Measurements from ENCODE around the gene DNAH1. TPM values are rescaled to one million over a fixed set of nuclear protein-coding genes. Genes with fewer than 3 reads are reported as not detected.
"Not testable (repeated sequence)": the region's sequence is repeated elsewhere in the genome, so short reads cannot be mapped to it uniquely, and the experiment has no call there.

The DNAH1 gene
- total RNA-seq: 9.6 TPM

GRCh38 chr3:52315977-52316764 lies at the start of gene DNAH1:
Gene DNAH1, plus strand, starts transcription at chr3:52316319. Its CDS starts 6,124 bp downstream, at chr3:52322443.
- no peak for DNase-seq (ENCODE audit: low spot score)
- ATAC-seq: no peak

DNA sequence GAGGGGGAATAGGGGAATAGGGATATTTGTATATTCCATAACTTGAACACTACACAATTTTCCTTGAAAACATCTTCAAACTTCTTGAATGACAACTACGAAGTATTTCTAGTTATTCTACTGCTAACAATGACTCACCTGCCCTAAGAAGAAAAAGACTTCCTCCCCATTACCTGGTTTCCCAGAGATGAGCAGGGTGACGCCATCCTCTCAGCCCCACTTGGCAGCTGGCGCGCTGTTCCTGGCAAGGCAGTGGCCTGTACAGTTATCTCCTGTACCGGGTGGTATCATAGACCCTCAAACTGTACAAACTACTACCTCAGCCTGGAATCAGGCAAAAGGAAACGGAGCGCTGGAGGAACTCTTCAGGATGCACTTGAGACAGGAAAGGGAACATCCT lies 48.1 kb upstream of the DNAH1 start:
- ATAC-seq (no peak), DNase-seq (ENCODE audit: low spot score) (no peak)

DNA sequence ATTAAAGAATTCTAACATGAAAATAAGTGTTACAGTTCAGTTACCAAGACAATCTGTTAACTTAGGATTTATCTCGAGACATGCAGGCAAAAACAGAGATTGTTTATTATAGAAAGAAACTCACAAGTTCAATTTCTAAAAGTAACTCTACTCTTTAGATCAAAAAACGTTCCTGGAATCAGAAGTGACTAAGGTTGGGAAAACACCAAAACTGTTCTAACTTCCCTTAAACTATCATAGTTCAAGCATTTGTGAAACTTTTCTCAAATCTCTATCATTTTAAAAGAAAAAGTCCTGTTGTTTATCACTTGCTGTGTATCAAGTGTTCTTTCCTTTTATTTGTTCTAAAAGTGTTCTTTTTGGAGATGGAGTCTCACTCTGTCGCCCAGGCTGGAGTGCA lies 46.3 kb upstream of the DNAH1 start:
- no peak for ATAC-seq
- no peak for DNase-seq (ENCODE audit: low spot score)

DNA sequence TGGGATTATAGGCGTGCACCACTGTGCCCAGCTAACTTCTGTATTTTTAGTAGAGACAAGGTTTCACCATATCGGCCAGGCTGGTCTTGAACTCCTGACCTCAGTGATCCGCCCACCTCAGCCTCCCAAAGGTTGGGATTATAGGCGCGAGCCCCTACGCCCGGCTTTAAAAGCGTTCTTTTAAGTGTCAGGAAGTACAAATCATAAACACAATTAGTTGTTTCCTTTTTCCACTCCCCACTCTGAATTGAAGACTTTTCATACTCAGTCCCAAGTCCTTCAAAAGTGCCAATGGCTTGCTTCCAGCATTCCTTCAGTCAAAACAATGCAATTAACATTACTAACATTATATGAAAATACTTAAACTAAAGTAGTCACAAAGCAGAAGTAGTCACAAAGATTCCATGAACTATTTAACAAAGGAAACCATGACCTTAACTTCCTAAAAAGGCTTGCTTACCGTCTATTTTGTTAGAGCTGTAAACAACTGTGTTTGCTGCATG lies 45.8 kb upstream of the DNAH1 start:
- DNase-seq (ENCODE audit: low spot score) (no peak), ATAC-seq (peak; percentile 33)

DNA sequence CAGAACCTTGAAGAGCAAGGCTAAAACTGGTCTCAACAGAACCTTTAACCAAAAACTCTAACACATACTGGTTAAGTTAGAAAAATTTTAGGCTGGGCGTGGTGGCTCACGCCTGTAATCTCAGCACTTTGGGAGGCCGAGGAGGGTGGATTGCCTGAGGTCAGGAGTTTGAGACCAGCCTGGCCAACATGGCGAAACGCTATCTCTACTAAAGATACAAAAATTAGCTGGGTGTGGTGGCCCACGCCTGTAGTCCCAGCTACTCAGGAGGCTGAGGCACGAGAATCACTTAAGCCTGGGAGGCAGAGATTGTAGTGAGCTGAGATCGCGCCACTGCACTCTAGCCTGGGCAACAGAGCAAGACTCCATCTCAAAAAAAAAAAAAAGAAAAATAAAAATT lies 43.9 kb upstream of the DNAH1 start:
- not testable (repeated sequence) for DNase-seq (ENCODE audit: low spot score); ATAC-seq

DNA sequence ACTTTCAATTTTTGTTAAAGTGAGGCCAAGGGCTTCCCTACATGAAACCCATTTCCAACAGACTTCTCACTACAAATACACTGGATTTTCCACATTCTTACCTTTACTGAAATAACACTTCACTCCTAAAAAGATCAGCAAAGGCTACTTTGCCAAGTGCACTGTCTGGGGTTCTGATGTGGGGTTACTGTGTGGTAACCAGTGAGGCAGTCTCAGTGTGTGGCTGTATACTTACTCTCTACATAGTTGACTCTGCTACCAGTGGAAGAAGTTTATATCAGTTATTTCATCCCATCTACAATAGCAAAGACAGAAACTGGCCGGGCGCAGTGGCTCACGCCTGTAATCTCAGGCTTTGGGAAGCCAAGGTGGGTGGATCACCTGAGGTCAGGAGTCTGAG lies 43.3 kb upstream of the DNAH1 start:
- ATAC-seq: no peak
- no peak for DNase-seq (ENCODE audit: low spot score)

GRCh38 chr3:52274781-52275180 lies 41.3 kb upstream of the DNAH1 start:
- not testable (repeated sequence) for ATAC-seq
- peak; percentile 43 for DNase-seq (ENCODE audit: low spot score)

- ATAC-seq: peak; percentile 58
Measured at GRCh38 chr3:52277071-52277964, 38.8 kb upstream of the DNAH1 start.

DNA sequence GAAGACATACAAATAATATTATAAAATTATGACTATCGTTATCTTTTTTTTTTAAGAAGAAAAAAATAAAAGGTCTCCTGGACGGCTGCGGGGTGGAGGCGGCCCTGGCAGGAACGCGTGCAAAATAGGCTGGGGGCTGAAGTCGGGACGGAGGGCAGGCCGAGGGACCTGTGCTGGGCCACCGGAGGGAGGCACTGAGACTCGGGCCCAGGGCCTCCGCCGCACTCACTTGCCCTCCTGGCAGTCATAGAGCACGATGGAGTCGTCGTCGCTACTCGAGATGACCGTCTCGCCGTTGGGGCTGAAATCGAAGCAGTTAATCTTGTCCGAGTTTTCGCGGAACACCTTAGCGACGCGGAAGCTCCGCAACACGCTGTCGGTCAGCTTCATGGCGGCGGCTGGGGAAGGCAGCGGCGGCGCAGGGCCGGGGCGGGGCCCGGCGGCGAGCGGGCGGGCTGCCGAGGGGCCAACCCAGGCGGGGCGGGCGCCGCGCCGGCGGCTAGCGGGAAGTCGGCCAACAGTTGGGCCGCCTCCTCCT lies 38.1 kb upstream of the DNAH1 start:
- DNase-seq (ENCODE audit: low spot score) (no peak), ATAC-seq (peak; percentile 79)

More at GRCh38 chr3:52277071-52277964, 38.8 kb upstream of the DNAH1 start:
- DNase-seq (ENCODE audit: low spot score): peak; percentile 84

DNA sequence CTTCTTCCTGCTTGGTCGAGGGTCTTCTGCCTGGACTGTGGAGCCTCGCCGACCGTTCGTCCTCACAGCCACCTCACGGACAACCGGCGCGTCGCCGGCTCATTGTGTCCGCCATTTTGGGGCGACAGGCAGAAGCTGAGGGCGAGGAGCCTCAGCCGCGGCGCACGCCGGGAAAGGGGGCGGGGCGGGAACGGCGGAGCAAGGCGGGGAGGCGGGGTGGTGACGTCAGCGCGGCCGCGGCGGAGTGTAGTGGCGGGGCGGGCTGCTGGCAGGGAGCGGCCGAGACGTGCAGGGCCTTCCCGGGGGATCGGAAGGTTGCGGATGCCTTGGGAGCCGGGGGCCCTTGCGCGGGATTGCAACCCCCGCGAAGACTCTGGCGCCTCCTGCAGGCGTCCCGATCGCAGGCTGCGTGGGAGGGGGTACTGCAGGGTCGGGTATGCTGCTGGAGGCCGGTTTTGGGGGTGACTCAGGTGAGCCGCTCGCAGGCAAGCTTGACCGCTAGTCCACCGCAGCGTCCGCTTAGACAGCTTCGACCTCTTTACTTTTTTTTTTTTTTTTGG lies 37.5 kb upstream of the DNAH1 start, which contains the start of gene WDR82:
WDR82 (minus strand) TSS at position 140 of the 560 bp plus-strand sequence. CDS start 288 bp downstream, outside the sequence.
- ATAC-seq (peak; percentile 90), DNase-seq (ENCODE audit: low spot score) (peak; percentile 98)

- DNase-seq (ENCODE audit: low spot score): no peak
- ATAC-seq: no peak
Measured at GRCh38 chr3:52279596-52279995, 36.5 kb upstream of the DNAH1 start.

DNA sequence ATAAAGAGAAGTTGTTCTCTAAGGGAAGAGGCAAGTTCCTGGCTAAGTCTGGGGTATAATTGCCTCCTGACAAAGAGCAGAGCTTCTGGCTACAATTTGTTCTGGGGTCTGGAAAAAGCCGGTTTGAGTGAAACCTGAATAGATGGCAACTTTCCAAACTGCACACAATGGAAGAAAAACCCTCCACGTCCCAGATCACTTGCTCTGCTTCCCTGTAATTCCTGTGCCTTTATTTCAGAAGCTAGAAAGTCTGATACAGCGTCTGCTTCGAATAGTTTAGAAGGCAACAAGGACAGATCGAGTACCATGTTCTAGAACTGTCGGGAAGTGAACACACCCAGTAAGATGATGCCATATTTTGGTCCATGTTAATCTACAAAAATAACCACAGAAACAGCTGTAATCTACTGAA lies 36.1 kb upstream of the DNAH1 start:
- ATAC-seq (no peak), DNase-seq (ENCODE audit: low spot score) (no peak)

DNA sequence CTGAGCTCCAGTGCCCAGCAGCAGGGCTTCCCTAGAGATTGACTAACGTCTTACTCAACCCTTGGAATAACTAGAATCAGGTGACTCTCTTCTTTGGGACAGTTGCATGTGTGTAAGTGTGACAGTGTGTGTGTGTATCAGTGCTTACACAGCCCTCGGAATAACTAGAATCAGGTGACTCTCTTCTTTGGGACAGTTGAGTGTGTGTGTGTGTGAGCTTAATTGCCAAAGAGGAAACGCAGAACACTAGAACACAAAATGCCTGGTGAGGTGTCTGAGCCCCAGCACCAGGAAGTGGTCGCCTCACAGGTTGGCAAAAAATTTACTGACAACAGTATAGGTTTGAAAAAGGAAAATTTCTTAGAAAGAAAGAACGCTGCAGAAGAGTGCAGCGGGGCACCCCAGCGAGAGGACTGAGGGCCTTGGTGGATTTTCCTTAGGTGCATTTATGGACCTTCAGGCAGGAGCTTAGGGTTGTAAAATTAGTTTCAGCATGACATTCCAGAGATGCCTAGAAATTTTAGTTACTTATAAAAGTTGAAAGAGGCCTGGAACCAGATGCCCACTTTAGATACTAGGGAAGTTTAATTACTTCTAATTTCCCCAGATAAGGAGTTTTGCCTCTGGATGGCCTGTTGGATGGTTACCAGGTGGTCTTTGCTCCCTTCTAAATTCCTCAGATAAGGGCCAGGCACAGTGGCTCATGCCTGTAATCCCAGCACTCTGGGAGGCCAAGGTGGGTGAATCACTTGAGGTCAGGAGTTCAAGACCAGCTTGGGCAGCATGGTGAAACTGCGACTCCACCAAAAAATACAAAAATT lies 33.9 kb upstream of the DNAH1 start:
- ATAC-seq (no peak), DNase-seq (ENCODE audit: low spot score) (no peak)

DNA sequence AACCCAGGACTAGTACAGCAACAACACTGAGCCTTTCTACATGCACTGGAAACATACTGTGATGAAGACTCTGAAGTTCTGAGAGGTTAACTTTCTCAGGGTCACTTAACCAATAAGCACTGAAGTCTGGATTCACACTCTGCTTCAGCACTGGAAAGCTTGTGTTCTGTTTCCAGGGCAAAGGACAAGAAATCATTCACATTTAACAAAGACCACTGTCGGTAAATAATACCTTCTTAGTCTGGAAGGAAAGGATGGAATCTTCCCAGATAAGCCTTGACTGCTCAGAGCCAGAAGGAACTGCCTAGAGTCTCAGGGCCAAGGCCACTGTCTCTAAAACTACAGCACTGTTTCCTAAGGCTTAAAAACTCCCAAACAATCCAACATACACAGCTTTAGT lies 32.8 kb upstream of the DNAH1 start:
- DNase-seq (ENCODE audit: low spot score): no peak
- no peak for ATAC-seq

- peak; percentile 42 for DNase-seq (ENCODE audit: low spot score)
- ATAC-seq: not testable (repeated sequence)
Measured at GRCh38 chr3:52284051-52284450, 32.1 kb upstream of the DNAH1 start.

GRCh38 chr3:52286777-52287110 lies 29.4 kb upstream of the DNAH1 start:
- ATAC-seq (peak; percentile 35), DNase-seq (ENCODE audit: low spot score) (peak; percentile 86)

DNA sequence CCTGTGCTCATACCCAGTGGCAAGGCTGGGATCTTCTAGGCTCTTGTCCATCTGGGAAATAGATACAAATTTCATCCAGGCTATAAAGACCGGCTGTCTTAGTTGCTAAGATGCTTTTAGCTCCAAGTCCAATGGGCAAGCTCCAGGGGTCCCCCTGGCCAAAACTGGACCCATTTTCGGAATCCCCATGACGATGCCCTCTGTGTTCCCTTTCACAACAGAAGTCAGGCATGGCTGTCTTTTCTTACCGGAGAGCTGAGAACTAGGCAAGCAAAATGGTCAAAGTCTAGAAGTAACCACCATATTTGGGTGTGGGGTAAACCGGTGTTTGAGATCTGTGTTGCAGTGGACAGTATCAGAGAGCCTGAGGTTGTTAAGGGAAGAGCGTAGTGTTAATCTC lies 27.4 kb upstream of the DNAH1 start:
- no peak for DNase-seq (ENCODE audit: low spot score)
- ATAC-seq: no peak

DNA sequence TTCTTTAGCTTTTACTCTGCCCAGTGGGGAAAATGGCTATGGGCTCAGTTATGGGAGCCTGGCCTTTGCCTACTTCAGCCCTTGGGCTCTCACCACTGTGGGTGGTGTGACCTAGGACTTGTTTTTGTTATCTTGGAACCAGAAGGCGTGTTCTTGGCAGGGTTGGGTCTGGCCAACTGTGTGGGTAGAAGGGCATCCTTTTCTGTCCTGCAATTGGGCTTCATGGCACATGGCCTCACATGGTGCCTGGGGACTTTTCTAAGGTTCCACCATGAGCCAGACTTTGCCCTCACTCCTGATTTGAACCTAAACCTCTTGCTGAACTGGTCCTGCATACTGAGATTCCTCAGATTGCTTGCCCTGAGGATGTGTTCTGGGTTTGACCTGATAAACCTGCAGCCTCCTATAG lies 26.8 kb upstream of the DNAH1 start:
- DNase-seq (ENCODE audit: low spot score) (peak; percentile 87), ATAC-seq (peak; percentile 34)

- ATAC-seq (peak; percentile 47), DNase-seq (ENCODE audit: low spot score) (peak; percentile 96)
Measured at GRCh38 chr3:52289747-52290595, 26.1 kb upstream of the DNAH1 start.
